Measurements from ENCODE around the gene UGT1A5.

Gene UGT1A5

DNA sequence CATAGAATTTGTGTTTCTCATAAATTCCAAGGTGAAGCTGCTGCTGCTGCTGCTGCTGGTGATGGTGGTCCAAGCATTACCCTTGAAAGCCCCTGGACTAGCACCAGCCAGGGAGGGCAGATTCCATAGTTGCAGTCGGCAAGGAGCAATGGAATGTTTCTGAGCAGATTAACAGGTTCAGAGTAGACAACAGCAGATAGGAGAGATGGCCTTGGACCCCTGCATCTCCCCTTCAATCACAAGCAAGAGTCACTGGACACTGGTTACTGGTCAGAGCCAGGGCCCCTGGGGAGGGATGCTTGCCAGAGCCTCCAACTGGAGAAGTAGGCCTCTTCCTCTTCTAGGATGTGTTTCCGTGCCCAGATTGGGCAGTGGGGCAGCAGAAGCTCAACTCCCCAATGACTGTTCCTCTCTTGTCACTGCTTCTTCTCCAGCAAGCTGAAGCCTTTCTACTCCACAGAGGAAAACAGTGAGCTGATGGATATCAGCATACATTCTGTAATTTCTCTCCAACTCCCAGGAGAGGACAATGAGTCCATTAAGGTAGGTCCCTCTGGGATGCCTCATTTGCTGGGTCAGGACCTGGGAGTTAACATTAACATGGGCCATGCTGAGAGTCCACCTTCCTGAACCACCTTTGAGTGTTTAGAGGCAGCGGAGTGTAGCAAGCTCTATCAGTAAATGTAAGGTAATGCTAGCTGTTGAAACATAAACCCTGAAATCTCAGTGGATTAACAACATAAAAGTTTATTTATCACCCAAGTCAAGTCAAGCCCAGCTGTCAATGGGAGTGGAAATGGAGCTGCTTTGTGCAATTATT, 100.7 kb downstream of the UGT1A5 start:
- no peak for DNase-seq

DNA sequence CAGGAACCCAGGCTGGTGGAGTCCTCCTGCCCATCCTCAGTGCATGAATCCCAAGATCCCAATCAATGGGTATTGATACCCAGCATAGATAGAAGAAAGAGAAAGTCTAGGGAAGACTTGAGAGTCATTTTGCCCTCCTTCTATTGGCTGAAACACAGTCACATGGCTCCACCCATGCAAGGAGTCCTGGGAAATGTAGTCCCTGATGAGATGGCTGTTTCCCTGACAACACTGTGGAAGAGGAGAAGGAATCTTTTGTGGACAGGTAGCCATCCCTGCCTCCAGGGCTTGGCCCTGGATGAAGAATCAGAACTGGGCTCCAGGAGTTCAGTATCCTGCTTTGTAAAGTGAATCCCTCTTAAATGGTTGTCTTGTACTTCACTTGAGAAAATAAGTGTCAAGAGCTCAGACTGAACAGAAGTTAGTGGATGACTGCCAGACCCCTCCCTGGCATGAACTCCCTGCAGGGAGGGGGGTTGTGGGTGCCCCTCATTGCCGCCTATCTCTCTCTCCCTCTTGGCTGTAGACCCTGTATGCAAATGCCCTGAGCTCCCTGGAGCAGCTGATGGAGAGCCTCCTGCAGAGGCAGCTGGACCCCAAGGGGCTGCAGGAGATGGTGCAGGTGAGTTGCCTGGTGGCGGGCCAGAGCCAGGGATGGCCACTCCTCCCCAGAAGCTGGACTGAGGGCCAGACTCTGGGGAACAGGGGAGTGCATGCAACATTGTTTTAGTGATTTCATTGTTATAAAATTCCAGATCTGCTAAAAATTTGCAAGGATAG, 101.5 kb downstream of the UGT1A5 start:
- no peak for DNase-seq

DNA sequence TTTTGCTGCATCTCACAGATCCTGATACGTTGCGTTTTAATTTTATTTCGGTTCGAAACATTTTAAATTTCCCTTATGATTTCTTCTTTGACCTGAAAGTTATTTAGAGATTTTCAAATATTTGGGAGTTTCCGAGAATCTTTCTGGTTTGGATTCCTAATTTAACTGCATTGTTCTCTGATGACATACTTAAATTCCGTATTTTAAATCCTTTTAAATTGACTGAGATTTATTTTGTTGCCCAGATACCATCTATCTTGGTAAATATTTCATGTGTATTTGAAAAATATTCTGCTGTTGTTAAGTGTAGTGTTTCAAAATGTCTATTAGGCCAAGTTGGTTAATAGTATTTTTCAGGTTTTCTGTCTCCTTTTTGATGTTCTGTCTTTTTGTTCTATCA, 103.2 kb downstream of the UGT1A5 start:
- DNase-seq = no peak

DNA sequence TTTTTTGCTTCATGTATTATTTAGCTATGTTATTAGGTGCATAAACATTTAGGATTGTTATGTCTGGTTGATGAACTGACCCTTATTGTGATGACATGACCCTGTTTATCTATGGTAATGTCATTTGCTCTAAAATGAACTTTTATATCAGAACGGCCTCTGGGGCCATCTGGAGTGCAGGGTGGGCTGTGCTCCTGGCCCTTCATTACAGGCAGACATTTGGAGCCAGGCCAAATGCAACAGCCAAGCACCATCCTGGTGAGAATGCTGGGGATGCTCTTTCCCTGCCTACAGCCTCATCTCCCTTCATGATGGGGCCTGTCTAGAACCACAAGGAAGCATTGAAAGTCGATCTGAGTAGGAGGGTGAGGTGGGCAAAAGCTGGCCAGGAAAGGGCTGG, 103.6 kb downstream of the UGT1A5 start:
- no peak for DNase-seq

DNA sequence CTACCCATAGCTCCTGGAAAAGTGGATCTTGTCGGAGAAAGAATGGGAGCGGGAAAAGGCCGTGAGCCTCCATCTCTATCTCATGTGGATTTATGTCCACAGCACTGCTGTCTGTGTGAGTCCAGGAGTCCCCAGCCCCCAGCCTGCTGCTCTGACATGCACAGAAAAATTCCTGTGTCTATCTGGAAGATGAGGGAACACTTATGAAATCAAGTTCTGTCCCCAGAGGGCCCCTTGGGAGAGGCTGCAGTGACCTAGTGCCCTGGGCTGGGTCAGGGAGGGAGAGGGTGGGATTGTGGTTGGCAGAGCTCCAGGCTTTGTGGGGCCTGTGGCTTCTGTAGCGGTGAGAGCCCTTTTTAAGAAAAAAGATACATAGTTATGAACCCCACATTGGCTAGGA, 104.1 kb downstream of the UGT1A5 start:
- DNase-seq = no peak

DNA sequence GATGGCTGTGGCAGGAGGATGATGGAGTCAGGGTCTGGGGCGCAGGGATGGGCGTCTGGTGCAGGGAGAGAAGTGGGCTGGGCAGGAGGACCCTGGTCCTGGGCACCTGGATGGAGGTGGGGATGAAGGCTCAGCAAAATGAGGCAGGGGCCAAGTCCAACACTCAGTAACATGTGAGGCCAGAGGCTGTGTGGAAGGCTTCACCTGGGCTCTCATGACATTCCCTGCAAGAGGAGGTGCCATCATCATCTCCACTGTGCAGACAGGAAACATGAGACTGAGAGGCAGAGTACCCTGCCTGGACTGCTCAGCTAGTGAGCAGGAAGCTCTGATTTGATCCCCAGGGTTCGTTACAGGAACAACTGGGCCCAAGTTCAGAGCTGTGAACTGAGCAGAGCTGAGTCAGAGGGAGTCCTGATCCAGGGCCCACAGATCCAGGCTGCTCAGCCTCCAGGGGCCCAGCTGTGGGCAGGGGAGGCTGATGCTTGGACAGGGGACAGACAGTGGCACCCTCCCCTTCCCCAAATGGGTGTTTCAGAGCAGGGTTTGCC, 104.7 kb downstream of the UGT1A5 start:
- DNase-seq = no peak

DNA sequence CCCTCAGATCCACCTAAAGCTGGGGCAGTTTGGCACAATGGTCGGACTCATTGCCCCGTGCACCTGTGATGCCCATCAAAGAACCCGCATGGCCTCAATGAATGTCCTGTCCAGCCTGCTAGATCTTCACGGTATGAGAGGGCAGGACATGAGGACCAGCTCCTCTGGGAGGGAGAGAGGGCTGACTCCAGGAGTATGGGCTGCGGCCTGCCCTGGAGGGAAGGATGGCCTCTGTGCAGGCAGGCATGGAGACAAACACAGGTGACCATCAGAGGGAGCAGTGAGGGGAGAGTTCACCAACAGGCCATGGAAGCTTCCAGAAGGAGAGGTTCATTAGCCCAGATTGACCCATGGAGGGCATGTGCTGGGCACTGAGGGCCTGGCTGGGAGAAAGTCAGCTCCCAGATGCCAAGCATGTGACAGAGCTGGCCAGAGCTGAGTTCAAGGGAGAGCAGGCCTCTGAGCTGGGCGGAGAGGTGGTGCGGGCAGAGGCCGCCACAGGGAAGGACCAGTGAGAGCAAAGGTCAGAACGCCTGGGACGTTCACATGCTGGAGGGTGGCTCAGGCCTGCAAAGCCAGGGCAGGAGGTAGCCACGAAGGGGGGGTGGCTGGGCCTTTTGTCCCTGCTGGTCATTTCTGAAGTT, 105.4 kb downstream of the UGT1A5 start:
- DNase-seq = no peak

DNA sequence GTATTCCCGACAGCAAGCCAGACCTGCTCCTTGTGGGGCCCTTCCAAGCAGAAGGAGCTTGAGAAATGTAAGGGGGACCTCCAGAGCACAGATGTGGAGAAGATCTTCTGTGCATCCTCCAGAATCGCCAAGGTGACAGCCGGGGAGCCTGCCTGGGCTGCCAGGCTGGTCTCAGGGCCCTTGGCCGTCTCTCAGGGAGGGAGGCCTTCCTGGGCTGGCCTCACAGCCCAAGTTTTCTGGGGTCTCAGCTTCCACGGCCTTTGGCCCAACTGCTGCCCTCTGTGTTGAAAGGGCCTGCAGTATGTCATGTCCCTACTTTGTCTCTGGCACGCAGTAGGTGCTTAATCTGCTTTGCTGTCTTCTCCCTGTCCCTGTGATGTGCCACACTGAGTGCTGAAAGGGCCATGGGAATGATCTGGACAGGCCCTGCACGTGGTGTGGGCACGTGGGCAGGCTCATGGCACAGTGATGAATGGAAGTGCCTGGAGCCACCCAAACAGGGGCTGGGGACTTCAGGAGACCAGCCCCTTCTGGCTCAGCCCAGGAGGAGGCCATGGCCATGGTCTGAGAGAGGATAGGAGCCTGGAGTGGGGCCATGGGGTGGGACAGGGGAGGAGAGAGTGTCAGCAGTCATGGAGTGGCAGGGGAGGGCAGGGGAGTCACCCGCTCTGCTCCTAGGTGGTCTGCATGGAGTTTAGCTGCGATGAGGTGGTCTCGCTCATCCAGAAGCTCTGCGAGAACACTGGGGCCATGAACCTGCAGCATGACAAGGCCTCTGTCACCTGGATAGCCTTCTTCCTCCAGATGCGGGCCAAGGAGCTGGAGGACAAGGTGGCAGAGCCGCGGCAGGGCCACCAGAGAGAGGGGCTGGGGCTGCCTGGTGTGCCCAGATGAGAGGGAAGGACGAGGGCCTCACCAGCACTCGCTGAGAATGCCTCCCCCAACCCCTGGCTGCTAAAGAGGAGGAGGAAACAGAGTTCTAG, 106.2 kb downstream of the UGT1A5 start:
- DNase-seq = no peak

DNA sequence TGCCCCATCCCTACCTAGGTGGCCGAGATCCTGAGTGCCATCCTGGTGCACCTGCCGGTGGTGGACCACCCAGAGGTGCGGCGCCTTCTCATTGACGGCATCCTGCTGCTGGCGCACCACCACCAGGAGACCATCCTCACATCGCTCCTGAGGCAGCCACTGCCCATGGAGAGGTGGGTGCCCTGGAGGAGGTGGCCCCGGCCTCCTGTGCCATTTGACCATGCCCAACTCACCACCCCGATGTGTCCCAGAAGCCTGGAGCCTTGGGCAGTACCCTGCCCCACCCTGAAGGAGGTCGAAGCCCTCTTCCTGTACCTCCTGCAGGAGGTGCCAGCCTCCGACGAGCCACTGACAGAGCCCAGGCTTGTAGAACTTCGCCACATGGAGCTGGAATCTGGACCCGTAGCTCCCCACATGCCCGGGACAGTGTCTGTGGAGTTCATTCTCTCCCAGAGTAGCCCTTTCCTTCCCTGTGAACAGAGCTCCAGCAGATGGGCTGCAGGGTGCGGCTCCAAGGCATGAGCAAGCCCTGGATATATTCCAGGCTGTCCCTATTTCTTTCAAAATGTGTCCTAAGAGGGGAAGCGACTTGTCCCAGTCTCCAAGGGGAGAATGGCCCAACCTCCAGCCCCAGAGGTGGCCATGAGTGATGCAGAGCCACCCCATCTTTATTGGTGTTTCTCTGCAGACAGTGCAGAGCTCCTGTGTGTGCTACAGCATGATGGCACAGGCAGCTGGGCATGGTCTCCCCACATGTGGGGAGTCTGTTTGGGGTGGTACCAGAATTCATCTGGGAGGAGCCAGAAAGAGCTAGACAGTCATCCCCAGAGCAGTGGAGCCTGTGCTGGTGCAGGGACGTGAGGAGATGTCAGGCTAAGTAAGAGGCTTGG, 107.4 kb downstream of the UGT1A5 start:
- DNase-seq = no peak

DNA sequence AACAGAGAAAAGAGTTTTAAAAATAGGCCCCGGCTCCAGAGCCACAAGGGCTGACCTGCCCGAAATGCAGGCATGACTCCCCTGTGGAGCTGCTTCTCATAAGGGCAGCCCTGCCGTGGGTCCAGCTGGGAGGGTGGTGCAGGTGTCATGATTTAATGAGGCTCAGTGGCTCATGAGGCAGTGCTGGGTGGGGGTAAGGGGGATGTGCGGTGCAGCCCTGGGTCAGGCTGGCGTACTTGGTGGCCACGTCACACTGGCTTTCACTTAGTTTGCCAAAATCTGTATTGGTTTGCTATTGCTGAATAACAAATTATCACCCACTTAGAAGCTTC, 108.0 kb downstream of the UGT1A5 start:
- DNase-seq = no peak

DNA sequence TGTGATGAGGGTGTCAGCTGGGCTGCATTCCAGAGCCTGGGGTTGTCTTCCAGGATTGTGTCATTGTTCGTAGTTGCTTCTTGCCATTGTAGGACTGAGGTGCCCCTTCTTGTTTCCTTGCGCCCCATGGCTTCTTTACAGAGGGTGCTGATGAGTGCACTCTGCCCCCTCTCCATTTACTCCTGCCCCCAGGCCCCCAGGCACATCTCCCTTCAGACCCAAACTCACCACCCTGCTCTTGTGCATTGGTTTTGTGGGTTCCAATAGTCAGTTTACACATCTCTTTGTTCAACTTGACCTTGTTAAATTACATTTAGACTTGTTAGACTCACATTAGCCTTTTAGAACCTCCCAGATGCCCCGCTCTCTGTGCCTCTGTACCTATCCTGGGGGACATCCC, 108.5 kb downstream of the UGT1A5 start:
- DNase-seq = no peak

DNA sequence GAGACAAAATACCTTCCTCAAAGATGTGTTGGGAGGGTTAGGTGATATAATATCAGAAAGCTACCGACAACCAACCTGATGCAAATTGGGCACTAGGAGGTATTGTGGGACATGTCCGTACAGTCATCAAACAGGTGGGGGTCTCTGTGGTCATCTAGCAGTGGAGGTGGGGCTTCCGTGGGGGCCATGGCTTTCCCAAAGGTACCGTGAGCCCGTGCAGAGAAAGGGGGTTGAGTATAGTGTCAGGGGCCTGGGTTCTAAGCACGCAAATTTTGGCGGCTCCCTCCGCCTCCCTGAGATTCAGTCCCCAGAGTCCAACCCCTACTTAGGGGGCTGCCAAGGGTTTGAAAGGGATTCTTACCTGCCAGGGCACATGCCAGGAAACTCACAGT, 109.0 kb downstream of the UGT1A5 start:
- no peak for DNase-seq

DNA sequence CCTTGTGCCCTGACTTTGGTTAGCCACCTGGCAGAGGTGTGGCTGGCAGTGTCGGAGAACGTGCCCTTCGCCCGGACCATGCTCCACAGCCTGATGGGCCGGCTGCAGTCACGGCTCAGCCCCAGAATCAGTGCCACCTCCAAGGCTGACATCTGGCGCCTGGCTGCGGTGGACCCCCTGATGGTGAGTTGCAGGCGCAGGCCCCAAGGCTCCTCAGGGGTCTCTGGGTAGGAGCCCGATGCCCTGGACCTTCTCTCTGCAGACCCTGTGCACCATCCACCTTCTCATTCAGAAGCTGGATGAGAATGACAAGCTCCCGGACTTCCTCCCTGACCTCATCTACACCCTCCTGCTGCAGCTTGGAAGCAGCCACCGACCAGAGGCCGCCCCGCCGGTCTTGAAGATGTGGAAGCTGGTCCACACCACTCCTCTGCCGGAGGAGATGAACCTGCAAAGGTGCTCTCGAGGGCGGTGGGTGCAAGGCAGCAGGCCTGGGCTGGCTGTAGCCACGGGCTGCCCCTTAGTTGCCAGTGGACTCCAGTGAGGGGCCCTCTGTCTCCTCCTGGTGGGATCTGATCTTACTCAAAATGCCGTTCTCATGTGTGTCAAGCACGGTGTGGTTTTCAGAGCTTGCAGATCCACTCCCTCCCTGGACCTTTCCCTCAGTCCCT, 109.5 kb downstream of the UGT1A5 start:
- no peak for DNase-seq

All from stimulated activated CD4-positive, alpha-beta T cell treated with anti-CD3 and anti-CD28 coated beads, Interleukin-12 subunit alpha, Interleukin-12 subunit beta, amount 100 ng/mL, for 4 hours (primary cell).